ENCODE data around the gene COG5.

The COG5 gene

GRCh38 chr7:107505997-107506673 lies 57.6 kb downstream of the COG5 start:
- no peak for DNase-seq (ENCODE audit: low read depth in 2 of 2)

GRCh38 chr7:107505362-107505761 lies 58.4 kb downstream of the COG5 start:
- no peak for DNase-seq (ENCODE audit: low read depth in 2 of 2)

GRCh38 chr7:107503687-107504086 lies 60.0 kb downstream of the COG5 start:
- DNase-seq (ENCODE audit: low read depth in 2 of 2): no peak

- no peak for DNase-seq (ENCODE audit: low read depth in 2 of 2)
Measured at GRCh38 chr7:107502797-107503196, 60.9 kb downstream of the COG5 start.

GRCh38 chr7:107502154-107502553 lies 61.6 kb downstream of the COG5 start:
- no peak for DNase-seq (ENCODE audit: low read depth in 2 of 2)

- peak in 1 of 2 donors; percentile 4 for DNase-seq (ENCODE audit: low read depth in 2 of 2)
Measured at GRCh38 chr7:107501593-107501992, 62.1 kb downstream of the COG5 start.

- DNase-seq (ENCODE audit: low read depth in 2 of 2): no peak
Measured at GRCh38 chr7:107499731-107500130, 64.0 kb downstream of the COG5 start.

- DNase-seq (ENCODE audit: low read depth in 2 of 2): no peak
Measured at GRCh38 chr7:107495516-107495915, 68.2 kb downstream of the COG5 start.

GRCh38 chr7:107494884-107495283 lies 68.8 kb downstream of the COG5 start:
- DNase-seq (ENCODE audit: low read depth in 2 of 2): no peak

GRCh38 chr7:107494315-107494751 lies 69.4 kb downstream of the COG5 start:
- DNase-seq (ENCODE audit: low read depth in 2 of 2): no peak

GRCh38 chr7:107492875-107493274 lies 70.8 kb downstream of the COG5 start:
- no peak for DNase-seq (ENCODE audit: low read depth in 2 of 2)

GRCh38 chr7:107486041-107486440 lies 77.7 kb downstream of the COG5 start:
- DNase-seq (ENCODE audit: low read depth in 2 of 2): no peak

GRCh38 chr7:107482571-107482970 lies 81.1 kb downstream of the COG5 start:
- no peak for DNase-seq (ENCODE audit: low read depth in 2 of 2)

- no peak for DNase-seq (ENCODE audit: low read depth in 2 of 2)
Measured at GRCh38 chr7:107480932-107481331, 82.8 kb downstream of the COG5 start.

- no peak for DNase-seq (ENCODE audit: low read depth in 2 of 2)
Measured at GRCh38 chr7:107479303-107479702, 84.4 kb downstream of the COG5 start.

GRCh38 chr7:107474104-107474521 lies 89.6 kb downstream of the COG5 start:
- DNase-seq (ENCODE audit: low read depth in 2 of 2): no peak

GRCh38 chr7:107472116-107472515 lies 91.6 kb downstream of the COG5 start:
- DNase-seq (ENCODE audit: low read depth in 2 of 2): no peak

GRCh38 chr7:107471292-107472070 lies 92.2 kb downstream of the COG5 start:
- no peak for DNase-seq (ENCODE audit: low read depth in 2 of 2)

- no peak for DNase-seq (ENCODE audit: low read depth in 2 of 2)
Measured at GRCh38 chr7:107469929-107470328, 93.8 kb downstream of the COG5 start, which contains the start of gene GPR22. Gene GPR22 (plus strand): TSS chr7:107470057. CDS start chr7:107474061, 4,004 bp downstream.

- no peak for DNase-seq (ENCODE audit: low read depth in 2 of 2)
Measured at GRCh38 chr7:107468824-107469223, 94.9 kb downstream of the COG5 start.

- DNase-seq (ENCODE audit: low read depth in 2 of 2): no peak
Measured at GRCh38 chr7:107467972-107468371, 95.7 kb downstream of the COG5 start.

- no peak for DNase-seq (ENCODE audit: low read depth in 2 of 2)
Measured at GRCh38 chr7:107464666-107465226, 99.0 kb downstream of the COG5 start.
